Astrocyte (in vitro differentiated cells and primary cell): ENCODE results near the gene PLXDC2.

Experiments used
- CTCF ChIP-seq: IDR thresholded peaks from 2 replicates; pipeline ENCODE4 v1.5.1; 2011; ENCODE audit warnings: low read depth, mild to moderate bottlenecking, inconsistent platforms, low read length, moderate library complexity; ENCODE audit not compliant: insufficient read depth
- EZH2 ChIP-seq: IDR thresholded peaks from 2 replicates; pipeline ENCODE4 v1.6.1; 2012; ENCODE audit warnings: mild to moderate bottlenecking, low read length, inconsistent platforms; ENCODE audit not compliant: insufficient read depth

GRCh38 chr10:20271490-20271889 is 455.3 kb downstream of the PLXDC2 start:
- TF ChIP-seq CTCF (no peak), EZH2 (no peak)
